Measurements from ENCODE around the gene PALLD. TPM values are rescaled to one million over a fixed set of nuclear protein-coding genes. Genes with fewer than 3 reads are reported as not detected.

Gene PALLD
- total and polyA plus RNA-seq, 2 of the 13 experiments (the other 11 are each of a cell fraction or from before 2014, with no cell fraction given): 0.50 to 1.5 TPM

- no peak overlapping the region for H3K9ac ChIP-seq (ENCODE audit: insufficient read depth, low read depth, low read length)
- H3K4me3 ChIP-seq (replicated peaks in 1 of 3; ENCODE audit: insufficient read depth in 1 of 3, low read depth in 2 of 3, low read length in 3 of 3): no peak overlapping the region
- no peaks in the 10 kb centered on the region for H3K79me2 ChIP-seq (ENCODE audit: insufficient read depth, low read length)
- H4K20me1 ChIP-seq (ENCODE audit: insufficient read depth, low read length): no peaks in the 10 kb centered on the region
- ATAC-seq (no peak), FAIRE-seq (no peak), DNase-seq (ENCODE audit: low spot score) (no peak)
- BruUV-seq (replicated peaks): no TSS peak
- no peak for TF ChIP-seq ZNF335 (CRISPR knock-in tag; IDR thresholded peaks at IDR 0.05)
- TF ChIP-seq ZNF207 (IDR thresholded peaks at IDR 0.05; ENCODE audit: borderline replicate concordance): no peak
- TF ChIP-seq SIN3A (IDR thresholded peaks at IDR 0.05; ENCODE audit: borderline replicate concordance, low read depth, low read length): no peak
- TF ChIP-seq ETV6 (CRISPR knock-in tag; conservative IDR thresholded peaks at IDR 0.05): no peak
- no peak for TF ChIP-seq MIER3 (CRISPR knock-in tag; IDR thresholded peaks at IDR 0.05; ENCODE audit: borderline replicate concordance)
- TF ChIP-seq ZMYM4 (CRISPR knock-in tag; IDR thresholded peaks at IDR 0.05): no peak
- no peak for TF ChIP-seq ZNF143 (CRISPR knock-in tag; IDR thresholded peaks at IDR 0.05)
- TF ChIP-seq ZBED4 (CRISPR knock-in tag; IDR thresholded peaks at IDR 0.05; ENCODE audit: borderline replicate concordance): no peak
- TF ChIP-seq NFKBIZ (CRISPR knock-in tag; IDR thresholded peaks at IDR 0.05): no peak
- no peak for TF ChIP-seq NBN (conservative IDR thresholded peaks at IDR 0.05)
- no peak for TF ChIP-seq SALL2 (CRISPR knock-in tag; IDR thresholded peaks at IDR 0.05)
- TF ChIP-seq ZMAT3 (CRISPR knock-in tag; conservative IDR thresholded peaks at IDR 0.05): no peak
- no peak for TF ChIP-seq ARNT2 (CRISPR knock-in tag; IDR thresholded peaks at IDR 0.05; ENCODE audit: low read depth)
- in situ Hi-C loops (cut with HindIII; ENCODE audit: extremely low pct_ligation_motif_present, low pct_unique_long_range_greater_than_20kb) (no loop called here), intact Hi-C loops (cut with micrococcal nuclease; ENCODE audit: unreplicated experiment) (no loop called here)
- 87% methylated on average over 1 of the region's 1 CpG for WGBS (ENCODE audit: low lambda C conversion rate)
- ChIA-PET CTCF (ENCODE audit: low intra/inter-chr PET ratio, low total read pairs) (no interaction called here), POLR2A (no interaction called here)
- H2AFZ ChIP-seq (ENCODE audit: low read length): no peak overlapping the region
- H3K4me2 ChIP-seq (ENCODE audit: low read depth, low read length): no peak overlapping the region
- no peaks in the 10 kb centered on the region; a peak in 1 of 5 replicates for H3K27me3 ChIP-seq (ENCODE audit: control insufficient read depth in 1 of 2, insufficient read depth in 2 of 2, low read length in 2 of 2)
- no peaks in the 10 kb centered on the region for H3K36me3 ChIP-seq (replicated peaks in 1 of 2; ENCODE audit: control insufficient read depth in 1 of 2, insufficient read depth in 2 of 2, low read length in 2 of 2)
- H3K27ac ChIP-seq (ENCODE audit: extremely low read length, insufficient read depth, low read length): no peak overlapping the region
- no peaks in the 10 kb centered on the region for H3K4me1 ChIP-seq (ENCODE audit: insufficient read depth, low read length)
- no peaks in the 10 kb centered on the region for H3K9me3 ChIP-seq (ENCODE audit: low read length)
Measured at GRCh38 chr4:168787334-168787733, 290.5 kb downstream of the PALLD start.
